NCI-H2081 treated with DMSO at 0.1 percent for 48 hours (cell line): ENCODE measurements around the gene NT5C2.
"Not testable (repeated sequence)": the region's sequence is repeated elsewhere in the genome, so short reads cannot be mapped to it uniquely, and the experiment has no call there.

Experiments used
- DNase-seq: peaks from one replicate; lab custom pipeline; 2025; lab: John Stamatoyannopoulos, UW

Gene NT5C2

DNA sequence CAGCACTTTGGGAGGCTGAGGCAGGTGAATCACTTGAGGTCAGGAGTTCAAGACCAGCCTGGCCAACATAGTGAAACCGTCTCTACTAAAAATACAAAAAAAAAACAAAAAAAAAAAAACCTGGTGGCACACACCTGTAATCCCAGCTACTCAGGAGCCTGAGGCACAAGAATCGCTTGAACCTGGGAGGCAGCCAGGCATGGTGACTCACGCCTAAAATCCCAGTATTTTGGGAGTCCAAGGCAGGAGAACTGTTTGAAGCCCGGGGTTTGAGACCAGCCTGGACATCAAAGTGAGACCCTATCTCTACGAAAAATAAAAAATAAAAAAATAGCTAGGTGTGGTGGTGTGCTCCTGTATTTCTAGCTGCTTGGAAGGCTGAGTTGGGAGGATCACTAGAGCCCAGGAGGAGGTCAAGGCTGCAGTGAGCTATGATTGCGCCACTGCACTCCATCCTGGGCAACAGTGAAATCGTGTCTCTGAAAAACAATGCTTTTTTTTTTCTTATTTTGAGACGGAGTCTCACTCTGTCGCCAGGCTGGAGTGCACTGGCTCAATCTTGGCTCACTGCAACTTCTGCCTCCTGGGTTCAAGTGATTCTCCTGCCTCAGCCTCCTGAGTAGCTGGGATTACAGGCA is 29.2 kb downstream of the NT5C2 start:
- not testable (repeated sequence) for DNase-seq

DNA sequence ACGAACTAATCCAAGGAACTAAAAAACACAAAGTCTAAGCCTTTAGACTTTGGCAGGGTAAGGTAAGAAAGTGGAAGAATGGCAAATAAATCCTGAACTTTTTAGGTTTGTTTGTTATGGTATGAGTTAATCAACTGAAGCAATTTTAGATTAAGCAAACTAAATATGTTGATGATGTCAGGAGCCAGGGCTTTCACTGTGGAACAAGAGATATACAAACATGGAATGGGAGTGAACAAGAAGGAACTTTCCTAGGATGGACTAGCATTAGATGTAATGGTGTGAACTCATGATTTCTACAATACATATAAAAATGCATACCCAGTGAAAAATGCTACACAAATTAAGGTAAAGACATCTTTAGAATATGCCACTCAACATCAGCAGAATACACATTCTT is 35.8 kb downstream of the NT5C2 start:
- DNase-seq, result no peak

DNA sequence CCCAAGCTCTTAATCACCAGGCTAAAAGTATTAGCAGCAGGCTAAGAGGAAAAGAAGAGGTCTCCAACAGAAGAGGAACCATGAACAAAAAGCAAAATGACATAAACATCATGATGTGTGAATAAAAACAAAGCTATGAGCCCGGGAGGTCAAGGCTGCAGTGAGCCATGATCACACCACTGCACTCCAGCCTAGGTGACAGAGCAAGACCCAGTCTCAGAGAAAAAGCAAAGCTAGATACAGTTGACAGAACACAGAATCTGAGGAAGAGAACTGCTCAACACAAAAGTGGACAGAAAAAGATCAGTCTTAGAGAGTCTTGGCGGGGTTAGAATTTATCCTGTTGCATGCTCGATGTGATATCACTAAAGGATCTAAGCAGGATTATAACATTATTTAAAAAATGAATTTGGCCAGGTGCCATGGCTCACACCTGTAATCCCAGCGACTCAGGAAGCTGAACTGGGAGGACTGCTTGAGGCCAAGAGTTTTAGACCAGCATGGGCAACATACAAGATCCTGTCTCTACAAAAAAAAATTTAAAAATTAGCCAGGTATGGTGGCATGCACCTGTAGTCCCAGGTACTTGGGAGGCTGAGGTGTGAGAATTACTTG is 37.5 kb downstream of the NT5C2 start:
- DNase-seq, result no peak

DNA sequence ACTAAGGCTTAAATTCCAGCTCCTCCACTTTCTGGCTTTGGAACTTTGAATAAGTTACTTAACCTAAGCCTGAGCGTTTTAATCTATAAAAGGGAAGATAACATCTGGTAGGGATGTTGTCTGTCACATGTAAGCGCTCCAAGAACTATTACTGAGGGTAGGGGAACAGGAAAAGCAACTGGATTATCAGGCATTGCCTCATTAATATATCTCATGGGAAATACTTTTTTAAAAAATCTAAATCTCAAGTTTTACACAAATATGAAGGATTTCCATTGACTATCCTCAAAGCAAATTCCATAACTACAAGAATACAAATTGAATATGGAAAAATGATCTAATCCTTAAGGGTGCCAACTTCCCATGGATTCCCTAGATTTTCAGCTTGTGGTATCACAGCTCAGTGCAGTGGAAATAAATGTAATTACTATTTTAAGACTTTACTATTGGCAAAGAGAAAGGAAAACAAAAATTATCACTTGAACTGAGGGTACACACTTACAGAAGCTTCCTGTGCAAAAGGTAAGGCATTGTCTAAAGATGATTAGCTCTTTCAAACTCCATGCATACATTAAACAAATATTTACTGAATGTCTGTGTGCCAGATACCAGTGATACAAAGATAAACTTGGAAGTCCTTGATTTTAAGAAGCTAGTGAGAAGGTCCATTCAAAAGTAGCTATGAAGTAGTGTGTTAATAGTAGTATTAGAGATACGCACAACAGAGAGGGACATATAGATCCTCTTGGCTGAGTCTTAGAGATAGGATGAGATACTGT is 38.4 kb downstream of the NT5C2 start:
- no peak for DNase-seq

GRCh38 chr10:103153302-103154197 is 39.5 kb downstream of the NT5C2 start:
- DNase-seq, result no peak

DNA sequence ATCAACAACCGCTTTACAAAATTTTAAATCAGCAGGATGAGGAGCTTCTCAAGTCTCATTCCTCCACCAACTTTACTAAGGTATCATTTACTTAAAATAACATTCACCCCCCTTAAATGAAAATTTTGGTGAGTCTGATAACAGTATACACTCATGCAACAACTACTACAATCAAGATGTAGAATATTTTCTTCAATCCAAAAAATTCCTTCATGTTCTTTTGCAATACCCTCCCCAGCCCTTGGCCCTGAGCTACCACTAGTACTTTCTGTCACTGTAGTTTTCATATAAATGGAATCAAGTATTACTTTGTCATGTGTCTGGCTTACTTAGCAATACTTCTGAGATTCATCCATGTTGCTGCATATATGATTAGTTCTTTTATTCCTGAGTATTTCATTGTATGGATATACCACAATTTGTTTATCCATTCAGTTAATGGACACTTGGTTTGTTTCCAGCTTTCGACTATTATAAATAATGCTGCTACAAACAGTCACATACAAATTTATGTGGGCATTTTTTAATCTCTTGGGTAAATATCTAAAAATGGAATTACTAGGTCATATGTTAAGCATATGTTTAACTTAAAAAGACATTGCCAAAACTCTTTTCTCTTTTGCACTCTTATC is 43.0 kb downstream of the NT5C2 start:
- no peak for DNase-seq

GRCh38 chr10:103147645-103148044 is 45.4 kb downstream of the NT5C2 start:
- no peak for DNase-seq

GRCh38 chr10:103145860-103146466 is 47.1 kb downstream of the NT5C2 start:
- no peak for DNase-seq

DNA sequence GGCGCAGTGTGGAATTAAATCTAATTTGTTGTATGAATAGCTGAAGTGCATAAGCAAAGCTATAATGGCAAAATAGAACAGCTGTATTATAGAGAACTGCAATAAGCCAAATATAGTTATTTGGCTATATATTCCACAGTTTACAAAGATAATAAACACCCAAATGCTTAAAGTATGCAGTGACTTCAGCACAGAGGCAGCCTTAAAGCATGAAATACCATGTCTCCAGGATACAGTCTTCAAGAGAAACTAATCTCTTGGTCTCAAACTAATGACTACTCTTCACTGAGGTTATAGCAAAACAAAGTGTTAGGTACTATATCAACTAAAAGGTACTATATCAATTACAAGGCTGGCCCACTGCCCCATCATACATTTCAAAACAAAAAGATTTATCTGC is 48.0 kb downstream of the NT5C2 start:
- DNase-seq, result no peak

DNA sequence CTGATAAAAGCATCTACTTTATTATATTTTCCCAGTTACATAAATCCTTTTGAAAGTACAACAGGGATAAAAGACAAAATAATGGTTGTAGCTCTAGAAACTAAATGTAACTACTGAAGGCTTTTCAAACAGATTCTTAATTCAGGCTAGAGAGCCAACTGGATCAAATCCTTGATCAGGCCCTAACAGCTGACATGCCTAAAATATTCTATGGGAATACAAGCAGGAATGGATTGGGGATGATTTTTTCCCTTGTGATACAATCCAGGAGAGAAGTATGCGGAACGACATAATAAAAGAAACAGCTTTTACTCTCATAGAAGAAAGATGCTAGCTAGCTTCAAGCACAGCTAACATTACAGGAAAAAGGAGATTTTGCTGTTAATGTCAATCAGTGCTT is 49.0 kb downstream of the NT5C2 start:
- no peak for DNase-seq

DNA sequence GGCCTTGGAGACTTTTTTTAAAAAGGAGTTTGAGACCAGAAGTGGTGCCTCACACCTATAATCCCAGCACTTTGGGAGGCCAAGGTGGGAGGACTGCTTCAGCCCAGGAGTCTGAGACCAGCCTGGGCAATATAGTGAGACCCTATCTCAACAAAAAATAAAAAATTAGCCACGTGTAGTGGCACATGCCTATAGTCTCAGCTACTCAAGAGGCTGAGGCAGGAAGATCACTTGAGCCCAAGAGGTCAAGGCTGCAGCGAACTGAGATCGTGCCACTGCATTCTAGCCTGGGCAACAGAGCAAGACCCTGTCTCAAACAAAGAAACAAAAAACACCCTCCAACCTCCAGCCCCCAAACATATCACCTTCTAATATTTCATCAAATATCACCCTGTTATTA is 49.4 kb downstream of the NT5C2 start:
- DNase-seq, result not testable (repeated sequence)

- DNase-seq, result no peak
Observed at GRCh38 chr10:103141950-103142349, 51.1 kb downstream of the NT5C2 start.

DNA sequence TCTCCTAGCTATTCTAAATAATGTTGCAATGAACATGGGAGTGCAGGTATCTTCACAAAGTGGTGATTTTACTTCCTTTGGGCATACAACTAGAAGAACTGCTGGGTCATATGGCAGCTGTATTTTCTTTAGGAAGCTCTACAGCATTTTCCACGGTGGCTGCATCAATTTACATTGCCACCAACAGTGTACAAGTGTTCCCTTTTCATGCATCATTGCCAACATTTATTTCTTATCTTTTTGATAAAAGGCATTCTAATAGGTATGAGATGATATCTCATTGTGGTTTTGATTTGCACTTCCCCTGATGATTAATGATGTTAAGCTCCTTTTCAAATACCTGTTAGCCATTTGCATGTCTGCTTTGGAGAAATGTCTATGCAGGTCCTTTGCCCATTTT is 52.6 kb downstream of the NT5C2 start:
- DNase-seq, result no peak

DNA sequence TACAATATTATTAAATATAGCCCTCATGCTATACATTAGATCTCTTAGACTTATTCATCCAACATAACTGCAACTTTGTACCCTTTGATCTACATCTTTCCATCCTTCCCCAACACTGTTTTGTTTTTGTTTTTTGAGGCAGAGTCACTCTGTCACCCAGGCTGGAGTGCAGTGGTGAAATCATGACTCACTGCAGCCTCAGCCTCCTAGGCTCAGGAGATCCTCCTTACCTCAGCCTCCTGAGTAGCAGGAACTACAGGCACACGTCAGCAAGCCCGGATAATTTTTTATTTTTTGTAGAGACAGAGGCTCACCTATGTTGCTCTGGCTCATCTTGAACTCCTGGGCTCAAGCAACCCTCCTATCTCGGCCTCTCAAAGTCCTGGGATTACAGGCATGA is 53.3 kb downstream of the NT5C2 start:
- no peak for DNase-seq

DNA sequence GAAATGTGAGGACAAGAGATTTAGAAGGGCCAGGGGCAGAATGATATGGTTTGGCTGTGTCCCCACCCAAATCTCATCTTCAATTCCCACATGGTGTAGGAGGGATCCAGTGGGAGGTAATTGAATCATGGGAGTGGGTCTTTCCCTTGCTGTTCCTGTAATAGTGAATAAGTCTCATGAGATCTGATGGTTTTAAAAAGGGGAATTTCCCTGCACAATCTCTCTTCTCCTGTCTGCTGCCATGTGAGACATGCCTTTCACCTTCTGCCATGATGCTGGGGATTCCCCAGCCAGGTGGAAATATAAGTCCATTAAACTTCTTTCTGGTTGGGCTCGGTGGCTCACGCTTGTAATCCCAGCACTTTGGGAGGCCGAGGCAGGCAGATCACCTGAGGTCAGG is 57.9 kb downstream of the NT5C2 start:
- DNase-seq, result not testable (repeated sequence)

DNA sequence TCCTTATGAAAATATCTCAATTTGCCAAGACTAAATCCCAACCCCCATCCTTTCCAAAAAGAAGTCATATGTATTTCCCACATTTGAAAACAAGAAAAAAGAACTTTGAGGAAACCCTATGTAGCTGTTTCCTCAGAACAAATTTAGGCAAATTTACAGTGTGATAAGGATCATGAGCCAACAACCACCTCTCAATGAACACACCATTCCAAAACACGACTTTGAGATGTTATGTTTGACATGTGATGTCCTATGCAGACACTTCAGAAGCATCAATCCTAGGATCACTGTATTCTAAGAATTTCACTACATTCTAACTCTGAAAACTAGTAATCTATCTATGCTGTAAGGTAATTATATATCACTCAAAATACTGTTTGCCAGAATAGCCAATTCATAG is 62.2 kb downstream of the NT5C2 start:
- no peak for DNase-seq

DNA sequence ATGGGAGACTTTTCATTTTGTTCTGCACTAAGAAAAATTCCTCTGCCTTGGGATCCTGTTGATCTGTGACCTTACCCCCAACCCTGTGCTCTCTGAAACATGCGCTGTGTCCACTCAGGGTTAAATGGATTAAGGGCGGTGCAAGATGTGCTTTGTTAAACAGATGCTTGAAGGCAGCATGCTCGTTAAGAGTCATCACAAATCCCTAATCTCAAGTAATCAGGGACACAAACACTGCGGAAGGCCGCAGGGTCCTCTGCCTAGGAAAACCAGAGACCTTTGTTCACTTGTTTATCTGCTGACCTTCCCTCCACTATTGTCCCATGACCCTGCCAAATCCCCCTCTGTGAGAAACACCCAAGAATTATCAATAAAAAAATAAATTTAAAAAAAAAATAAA is 62.9 kb downstream of the NT5C2 start:
- DNase-seq, result not testable (repeated sequence)

GRCh38 chr10:103127241-103127640 is 65.8 kb downstream of the NT5C2 start:
- DNase-seq, result no peak

- no peak for DNase-seq
Observed at GRCh38 chr10:103125323-103126267, 67.5 kb downstream of the NT5C2 start.

- DNase-seq, result no peak
Observed at GRCh38 chr10:103124420-103125096, 68.5 kb downstream of the NT5C2 start.
